Sigmoid colon (tissue), 7 donors: ENCODE measurements around the gene SIRT1. TPM values are rescaled to one million over a fixed set of nuclear protein-coding genes. Genes with fewer than 3 reads are reported as not detected.

ENCODE experiments used
- DNase-seq: peaks from one replicate; pipeline ENCODE4 v3.0.0-alpha.2; 2019
- H3K27ac ChIP-seq, 4 donors: fragments of 200-600 bp; sonication (generic); one replicate each; pipeline ENCODE4 v1.5.1; 2016 to 2019; ENCODE audit warnings: mild to moderate bottlenecking in 1 of 4
- H3K27me3 ChIP-seq, 3 donors: fragments of 200-600 bp; sonication (generic); one replicate each; pipeline ENCODE4 v1.5.1; 2019; ENCODE audit warnings: mild to moderate bottlenecking in 1 of 3
- H3K36me3 ChIP-seq, 4 donors: fragments of 200-600 bp; sonication (generic); one replicate each; pipeline ENCODE4 v1.5.1; 2016 to 2019
- H3K4me1 ChIP-seq, 4 donors: fragments of 200-600 bp; sonication (generic); one replicate each; pipeline ENCODE4 v1.5.1; 2017 to 2019
- H3K4me3 ChIP-seq, 4 donors: fragments of 200-600 bp; sonication (generic); one replicate each; pipeline ENCODE4 v1.5.1; 2017 to 2019; ENCODE audit warnings: mild to moderate bottlenecking in 2 of 4, moderate library complexity in 1 of 4
- H3K9me3 ChIP-seq, 4 donors: fragments of 200-600 bp in 3 of 4; sonication (generic) in 3 of 4; one replicate each; pipeline versions ENCODE4 v1.5.1 to v1.6.1; 2013 to 2019
- CTCF ChIP-seq, 4 experiments: fragments of 450-650 bp in 3 of 4; fragments of 200-600 bp in 1 of 4; IDR thresholded peaks; one replicate each; pipeline ENCODE4 v1.5.1; 2016 to 2019; ENCODE audit warnings: antibody characterized with exemption in 4 of 4, mild to moderate bottlenecking in 3 of 4, moderate library complexity in 2 of 4
- EP300 ChIP-seq, 4 donors: sonication (generic); formaldehyde crosslinking; IDR thresholded peaks; one replicate each; pipeline ENCODE4 v1.6.1; 2017; ENCODE audit warnings: antibody characterized with exemption in 4 of 4
- POLR2A ChIP-seq, 2 donors: fragments of 450-650 bp; IDR thresholded peaks; one replicate each; pipeline ENCODE4 v1.6.1; 2016; ENCODE audit warnings: antibody characterized with exemption in 2 of 2, mild to moderate bottlenecking in 2 of 2, moderate library complexity in 2 of 2
- POLR2AphosphoS5 ChIP-seq, 4 donors: sonication (generic); formaldehyde crosslinking; IDR thresholded peaks; one replicate each; pipeline ENCODE4 v1.6.1; 2017; ENCODE audit warnings: antibody characterized with exemption in 4 of 4
- WGBS, 2 donors: extraction: QIAGEN DNeasy Blood & Tissue Kit; methylation state at CpG; one replicate each; pipeline ENCODE4 v1.1.7; 2013; 5-methylcytosine and 5-hydroxymethylcytosine counted together
- intact Hi-C: fragments of 100-400 bp; cut with DNase I; formaldehyde crosslinking; loops from one replicate; pipeline ENCODE4 v1.15.1; 2023
- polyA plus RNA-seq, 3 donors: library from polyadenylated mRNA; stranded (reverse); fragments of 200-250 nt; gene quantifications; one replicate each; pipeline ENCODE4 v1.2.3, GENCODE V29; 2013
- total RNA-seq, 4 donors: library from RNA; depleted of rRNA; stranded (reverse); fragments of >200 nt; gene quantifications; one replicate each; pipeline ENCODE4 v1.1.0, GENCODE V29; 2016
- donor health status: healthy with polysubstance abuse.
- donor health status: Bipolar disorder and iron deficiency.
- donor health status: healthy.

SIRT1 gene
- total and polyA plus RNA-seq, 7 donors, result 11.1 to 38.2 (median 22.4) TPM

- TF ChIP-seq EP300 (IDR thresholded peaks at IDR 0.05) (no peak), CTCF (IDR thresholded peaks at IDR 0.05) (no peak), POLR2AphosphoS5 (IDR thresholded peaks at IDR 0.05) (no peak), POLR2A (IDR thresholded peaks at IDR 0.05) (no peak)
- no peaks in the 10 kb centered on the region for H3K36me3 ChIP-seq
- no peak for DNase-seq
- 72 to 83% methylated on average over 4 of the region's 4 CpGs for WGBS, 2 donors
- H3K4me1 ChIP-seq, result no peaks in the 10 kb centered on the region
- H3K4me3 ChIP-seq, result no peak overlapping the region
- H3K27ac ChIP-seq, result no peak overlapping the region
- H3K27me3 ChIP-seq, result no peaks in the 10 kb centered on the region
- intact Hi-C loops, result no loop called here
- no peaks in the 10 kb centered on the region for H3K9me3 ChIP-seq
These were observed 22.6 kb upstream of the SIRT1 start for GRCh38 chr10:67861750-67862432.

GRCh38 chr10:67863094-67863493 is 21.4 kb upstream of the SIRT1 start:
- DNase-seq, result no peak
- Histone ChIP-seq H3K9me3 (no peaks in the 10 kb centered on the region), H3K27me3 (no peaks in the 10 kb centered on the region), H3K4me1 (no peaks in the 10 kb centered on the region), H3K36me3 (no peaks in the 10 kb centered on the region), H3K27ac (no peak overlapping the region), H3K4me3 (no peak overlapping the region)
- intact Hi-C loops, result no loop called here
- 77 to 89% methylated on average over 2 of the region's 2 CpGs for WGBS, 2 donors
- TF ChIP-seq CTCF (IDR thresholded peaks at IDR 0.05), result no peak
- no peak for TF ChIP-seq EP300 (IDR thresholded peaks at IDR 0.05)
- no peak for TF ChIP-seq POLR2AphosphoS5 (IDR thresholded peaks at IDR 0.05)

GRCh38 chr10:67864607-67865371 is 19.7 kb upstream of the SIRT1 start:
- Histone ChIP-seq H3K27me3 (no peaks in the 10 kb centered on the region), H3K9me3 (no peaks in the 10 kb centered on the region), H3K36me3 (no peaks in the 10 kb centered on the region), H3K27ac (no peak overlapping the region), H3K4me1 (no peaks in the 10 kb centered on the region), H3K4me3 (no peak overlapping the region)
- WGBS, 2 donors, result 81 to 87% methylated on average over 10 of the region's 10 CpGs
- TF ChIP-seq CTCF (IDR thresholded peaks at IDR 0.05) (no peak), POLR2AphosphoS5 (IDR thresholded peaks at IDR 0.05) (no peak), EP300 (IDR thresholded peaks at IDR 0.05) (no peak)
- no peak for DNase-seq
- intact Hi-C loops, result no loop called here

- DNase-seq, result no peak
- Histone ChIP-seq H3K9me3 (no peaks in the 10 kb centered on the region), H3K27ac (no peak overlapping the region), H3K4me1 (no peaks in the 10 kb centered on the region), H3K4me3 (no peak overlapping the region), H3K27me3 (no peaks in the 10 kb centered on the region), H3K36me3 (no peaks in the 10 kb centered on the region)
- TF ChIP-seq POLR2AphosphoS5 (IDR thresholded peaks at IDR 0.05), result no peak
- no peak for TF ChIP-seq CTCF (IDR thresholded peaks at IDR 0.05)
- no peak for TF ChIP-seq POLR2A (IDR thresholded peaks at IDR 0.05)
- TF ChIP-seq EP300 (IDR thresholded peaks at IDR 0.05), result no peak
- WGBS, 2 donors, result 95 to 99% methylated on average over 2 of the region's 2 CpGs
- intact Hi-C loops, result no loop called here
These were observed 16.3 kb upstream of the SIRT1 start for GRCh38 chr10:67868132-67868531.
